Esophagus squamous epithelium (tissue), 4 donors: Measurements from ENCODE around the gene PARP12.

Experiments
- POLR2A ChIP-seq, 4 donors: fragments of 450-650 bp; IDR thresholded peaks; one replicate each; pipeline ENCODE4 v1.6.1; 2017; ENCODE audit warnings: antibody characterized with exemption in 4 of 4, mild to moderate bottlenecking in 4 of 4, moderate library complexity in 3 of 4
- TF ChIP-seq, protein P1 (sequence below), 6 experiments: fragments of 450-650 bp in 4 of 6; fragments of 200-600 bp in 2 of 6; sonication (generic) in 2 of 6; IDR thresholded peaks; one replicate each; pipeline ENCODE4 v1.5.1; 2016 to 2019; ENCODE audit warnings: antibody characterized with exemption in 6 of 6, mild to moderate bottlenecking in 4 of 6, moderate library complexity in 4 of 6

DNA sequence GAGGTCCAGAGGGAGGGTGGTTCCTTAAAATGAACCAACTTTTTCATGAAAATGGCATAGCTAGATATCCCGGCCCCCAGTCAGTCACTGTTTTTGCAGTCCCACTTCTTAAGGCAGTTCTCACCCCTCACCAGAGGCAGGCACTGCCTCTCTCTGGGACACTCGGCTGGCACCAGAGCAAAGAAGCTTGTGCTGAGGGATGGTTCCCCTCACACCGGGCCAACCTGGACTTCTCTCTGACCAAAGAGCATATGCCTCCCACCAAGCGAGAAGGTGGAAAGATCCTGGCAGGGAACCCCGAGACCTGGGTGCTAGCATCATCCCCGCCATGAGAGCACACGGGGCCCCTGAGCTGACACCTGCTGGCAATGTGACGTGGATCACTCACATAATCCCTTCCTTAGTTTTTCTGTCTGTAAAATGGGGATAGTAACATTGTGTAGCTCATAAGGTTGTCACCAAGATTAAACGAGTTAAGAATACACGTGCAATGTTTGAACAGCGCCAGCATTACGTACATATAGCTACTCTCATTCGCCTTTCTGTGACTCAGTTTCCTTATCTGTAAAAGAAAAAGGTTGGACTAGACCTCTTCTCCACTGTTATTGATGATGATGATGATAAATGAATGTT, 88.5 kb downstream of the PARP12 start:
- TF ChIP-seq, protein P1, sequence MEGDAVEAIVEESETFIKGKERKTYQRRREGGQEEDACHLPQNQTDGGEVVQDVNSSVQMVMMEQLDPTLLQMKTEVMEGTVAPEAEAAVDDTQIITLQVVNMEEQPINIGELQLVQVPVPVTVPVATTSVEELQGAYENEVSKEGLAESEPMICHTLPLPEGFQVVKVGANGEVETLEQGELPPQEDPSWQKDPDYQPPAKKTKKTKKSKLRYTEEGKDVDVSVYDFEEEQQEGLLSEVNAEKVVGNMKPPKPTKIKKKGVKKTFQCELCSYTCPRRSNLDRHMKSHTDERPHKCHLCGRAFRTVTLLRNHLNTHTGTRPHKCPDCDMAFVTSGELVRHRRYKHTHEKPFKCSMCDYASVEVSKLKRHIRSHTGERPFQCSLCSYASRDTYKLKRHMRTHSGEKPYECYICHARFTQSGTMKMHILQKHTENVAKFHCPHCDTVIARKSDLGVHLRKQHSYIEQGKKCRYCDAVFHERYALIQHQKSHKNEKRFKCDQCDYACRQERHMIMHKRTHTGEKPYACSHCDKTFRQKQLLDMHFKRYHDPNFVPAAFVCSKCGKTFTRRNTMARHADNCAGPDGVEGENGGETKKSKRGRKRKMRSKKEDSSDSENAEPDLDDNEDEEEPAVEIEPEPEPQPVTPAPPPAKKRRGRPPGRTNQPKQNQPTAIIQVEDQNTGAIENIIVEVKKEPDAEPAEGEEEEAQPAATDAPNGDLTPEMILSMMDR (IDR thresholded peaks at IDR 0.05): no peak
- no peak for TF ChIP-seq POLR2A (IDR thresholded peaks at IDR 0.05)
